A549 (cell line): Measurements from ENCODE around the gene SYCP2. TPM values are rescaled to one million over a fixed set of nuclear protein-coding genes. Genes with fewer than 3 reads are reported as not detected.

Source experiments
- ATAC-seq, 2 experiments: fragments of 200-7000 bp in 1 of 2; fragments of >200 bp in 1 of 2; cut with Nextera tagmentation in 1 of 2; cut with Tn5 transposase in 1 of 2; 3 replicates each; pipeline versions ENCODE4 v1.8.0 to v1.9.1; 2018 to 2020; ENCODE audit warnings: mild to moderate bottlenecking in 1 of 2, moderate library complexity in 1 of 2
- CTCF ChIA-PET: fragments of 300-600 bp; sonication (Branson Sonifier 250); formaldehyde crosslinking; extraction: SDS; loops from one replicate; lab custom pipeline; 2021; ENCODE audit warnings: antibody characterized with exemption, inconsistent platforms; lab: Yijun Ruan, JAX
- POLR2A ChIA-PET: fragments of 350-600 bp; formaldehyde crosslinking; extraction: SDS; loops from one replicate; lab custom pipeline; 2021; ENCODE audit warnings: antibody characterized with exemption, inconsistent platforms; lab: Yijun Ruan, JAX
- DNase-seq, 2 experiments: peaks; one replicate each; pipeline versions ENCODE4 v3.0.0 to v3.0.0-alpha.2; 2011 to 2016; ENCODE audit warnings: low read depth in 1 of 2, low spot score in 1 of 2
- FAIRE-seq: peaks from 2 replicates; lab custom pipeline; 2011; peaks lifted over from hg19 to GRCh38; lab: Jason Lieb, UNC
- H3K27ac ChIP-seq, 2 experiments: fragments of >200 bp; sonication (Bioruptor Twin); formaldehyde crosslinking; 3 replicates each; pipeline ENCODE4 v1.5.1; 2016 to 2017
- H3K4me1 ChIP-seq: fragments of >200 bp; sonication (Bioruptor Twin); formaldehyde crosslinking; 3 replicates; pipeline ENCODE4 v1.6.1; 2016
- H3K4me2 ChIP-seq: fragments of >200 bp; sonication (Bioruptor Twin); formaldehyde crosslinking; 3 replicates; pipeline ENCODE4 v1.6.1; 2016
- H3K4me3 ChIP-seq: fragments of >200 bp; sonication (Bioruptor Twin); formaldehyde crosslinking; 3 replicates; pipeline ENCODE4 v1.5.1; 2016
- H3K9me3 ChIP-seq: fragments of >200 bp; sonication (Bioruptor Twin); formaldehyde crosslinking; 3 replicates; pipeline ENCODE4 v1.6.1; 2016
- BHLHE40 ChIP-seq: IDR thresholded peaks from 2 replicates; pipeline ENCODE4 v1.6.1; 2012; ENCODE audit warnings: low read depth, low read length, inconsistent platforms
- CBX2 ChIP-seq: fragments of 200-600 bp; sonication (generic); IDR thresholded peaks from 2 replicates; pipeline ENCODE4 v1.6.1; 2016; ENCODE audit warnings: low read depth, mild to moderate bottlenecking, borderline replicate concordance
- CBX8 ChIP-seq: fragments of 200-600 bp; sonication (generic); IDR thresholded peaks from 2 replicates; pipeline ENCODE4 v1.6.1; 2016
- CEBPB ChIP-seq, 2 experiments: fragments of >200 bp in 1 of 2; sonication (Bioruptor Twin) in 1 of 2; formaldehyde crosslinking in 1 of 2; IDR thresholded peaks; 2 replicates each; pipeline ENCODE4 v1.6.1; 2012 to 2016
- CHD2 ChIP-seq: fragments of 150-350 bp; IDR thresholded peaks from 2 replicates; pipeline ENCODE4 v1.6.1; 2014; ENCODE audit warnings: low read length; ENCODE audit not compliant: partially characterized antibody
- EHF ChIP-seq: fragments of 250-450 bp; sonication (Bioruptor Pico); IDR thresholded peaks from 2 replicates; pipeline ENCODE4 v1.5.0; 2020; ENCODE audit warnings: mild to moderate bottlenecking
- EP300 ChIP-seq, 2 experiments: fragments of >200 bp; sonication (Bioruptor Twin); formaldehyde crosslinking; IDR thresholded peaks; 2 replicates in 1 of 2; 3 replicates in 1 of 2; pipeline ENCODE4 v1.6.1; 2016 to 2017
- ESRRA ChIP-seq: fragments of 150-350 bp; IDR thresholded peaks from 2 replicates; pipeline ENCODE4 v1.6.1; 2014; ENCODE audit warnings: mild to moderate bottlenecking, low read length, borderline replicate concordance
- HDAC2 ChIP-seq: fragments of 200-600 bp; sonication (generic); IDR thresholded peaks from 2 replicates; pipeline ENCODE4 v1.6.1; 2016
- HOXB13 ChIP-seq: fragments of 250-450 bp; sonication (Bioruptor Pico); IDR thresholded peaks from 2 replicates; pipeline ENCODE4 v1.5.0; 2020; ENCODE audit warnings: low read depth, mild to moderate bottlenecking, moderate library complexity
- JUN ChIP-seq, 2 experiments: fragments of >200 bp; sonication (Bioruptor Twin); formaldehyde crosslinking; IDR thresholded peaks; 2 replicates in 1 of 2; 3 replicates in 1 of 2; pipeline ENCODE4 v1.6.1; 2016 to 2017
- KDM5A ChIP-seq: fragments of 200-600 bp; sonication (generic); IDR thresholded peaks from 2 replicates; pipeline ENCODE4 v1.6.1; 2016; ENCODE audit warnings: antibody characterized with exemption, mild to moderate bottlenecking
- MAZ ChIP-seq: fragments of 150-350 bp; IDR thresholded peaks from 2 replicates; pipeline ENCODE4 v1.6.1; 2014; ENCODE audit warnings: antibody characterized with exemption, low read depth, low read length, borderline replicate concordance
- MYC ChIP-seq: IDR thresholded peaks from 2 replicates; pipeline ENCODE4 v1.6.1; 2012; ENCODE audit warnings: mild to moderate bottlenecking, inconsistent platforms, low read length, improper control_type of control experiment, borderline replicate concordance
- NPAS2 ChIP-seq: fragments of 250-450 bp; sonication (Bioruptor Pico); IDR thresholded peaks from 2 replicates; pipeline ENCODE4 v1.8.0; 2022; ENCODE audit warnings: mild to moderate bottlenecking, moderate library complexity, borderline replicate concordance
- PHF8 ChIP-seq: fragments of 200-600 bp; sonication (generic); IDR thresholded peaks from 2 replicates; pipeline ENCODE4 v1.6.1; 2016; ENCODE audit warnings: low read depth, mild to moderate bottlenecking, antibody characterized with exemption, moderate library complexity, borderline replicate concordance
- POLR2A ChIP-seq: IDR thresholded peaks from 2 replicates; pipeline ENCODE4 v1.6.1; 2012; ENCODE audit warnings: mild to moderate bottlenecking, low read length
- POLR2AphosphoS2 ChIP-seq: conservative IDR thresholded peaks from 2 replicates; pipeline ENCODE4 v1.6.1; 2012; ENCODE audit warnings: low read length, improper control_type of control experiment, inconsistent platforms
- RARB ChIP-seq: fragments of 250-450 bp; sonication (Bioruptor Pico); IDR thresholded peaks from 2 replicates; pipeline ENCODE4 v1.8.0; 2021; ENCODE audit warnings: mild to moderate bottlenecking, moderate library complexity
- RCOR1 ChIP-seq: fragments of 150-350 bp; IDR thresholded peaks from 2 replicates; pipeline ENCODE4 v1.6.1; 2014; ENCODE audit warnings: antibody characterized with exemption, low read length, low read depth
- RNF2 ChIP-seq: fragments of 200-600 bp; sonication (generic); IDR thresholded peaks from 2 replicates; pipeline ENCODE4 v1.6.1; 2016; ENCODE audit warnings: low read depth, mild to moderate bottlenecking, antibody characterized with exemption, moderate library complexity, borderline replicate concordance
- SMC3 ChIP-seq: fragments of >200 bp; sonication (Bioruptor Twin); formaldehyde crosslinking; IDR thresholded peaks from 3 replicates; pipeline ENCODE4 v1.6.1; 2018; ENCODE audit warnings: inconsistent platforms
- ZFP36 ChIP-seq: fragments of 450-650 bp; IDR thresholded peaks from 2 replicates; pipeline ENCODE4 v1.6.1; 2014; ENCODE audit warnings: borderline replicate concordance; ENCODE audit not compliant: partially characterized antibody
- WGBS: methylation state at CpG from one replicate; pipeline ENCODE4 v1.1.6; 2017; ENCODE audit errors: missing lambda C conversion rate; 5-methylcytosine and 5-hydroxymethylcytosine counted together
- polyA plus RNA-seq, 4 experiments: library from polyadenylated mRNA; depleted of rRNA in 3 of 4; stranded (reverse); fragments of >200 nt; fragmentation: RNase III in 1 of 4; extraction: RNeasy Plus Mini Kit Qiagen cat#74134 plus additional on column Dnase treatment in 1 of 4; gene quantifications; 2 replicates in 3 of 4; 3 replicates in 1 of 4; pipeline ENCODE4 v1.2.3, GENCODE V29; 2011 to 2017
- TF ChIP-seq, protein P1 (sequence below): fragments of >200 bp; sonication (Bioruptor Twin); formaldehyde crosslinking; IDR thresholded peaks from 2 replicates; pipeline ENCODE4 v1.6.1; 2016
- TF ChIP-seq, protein P2 (sequence below): fragments of 250-450 bp; sonication (Bioruptor Pico); IDR thresholded peaks from 2 replicates; pipeline ENCODE4 v1.5.0; 2020; ENCODE audit warnings: low read depth, mild to moderate bottlenecking, moderate library complexity
- TF ChIP-seq, protein P3 (sequence below): IDR thresholded peaks from 2 replicates; pipeline ENCODE4 v1.6.1; 2012; ENCODE audit warnings: low read depth, borderline replicate concordance

SYCP2 gene
- polyA plus RNA-seq, 2 of the 4 experiments (the other 2 are of a cell fraction) = 0.52 to 2.1 TPM

- no peak for DNase-seq
- H3K27ac ChIP-seq = peak overlapping the region in 1 of 2 experiments; percentile 30; a peak in 1 of 6 replicates
- H3K9me3 ChIP-seq = no peaks in the 10 kb centered on the region
- no peaks in the 10 kb centered on the region for H3K4me1 ChIP-seq
- H3K4me2 ChIP-seq = no peak overlapping the region
- no peak overlapping the region for H3K4me3 ChIP-seq
- no peak for FAIRE-seq
- POLR2A ChIA-PET = no interaction called here
- ATAC-seq = no peak; a peak in 1 of 6 replicates
- CTCF ChIA-PET = interaction anchor here (1.0 to 1.6 kb wide), 2 partner anchors 43 to 53 kb away, joined by 3 to 4 read pairs; no protein-coding TSS in a partner anchor
- 30% methylated on average over 8 of the region's 11 CpGs for WGBS
- no peak for TF ChIP-seq CBX2
- TF ChIP-seq, protein P1, sequence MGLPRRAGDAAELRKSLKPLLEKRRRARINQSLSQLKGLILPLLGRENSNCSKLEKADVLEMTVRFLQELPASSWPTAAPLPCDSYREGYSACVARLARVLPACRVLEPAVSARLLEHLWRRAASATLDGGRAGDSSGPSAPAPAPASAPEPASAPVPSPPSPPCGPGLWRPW = no peak
- TF ChIP-seq, protein P2, sequence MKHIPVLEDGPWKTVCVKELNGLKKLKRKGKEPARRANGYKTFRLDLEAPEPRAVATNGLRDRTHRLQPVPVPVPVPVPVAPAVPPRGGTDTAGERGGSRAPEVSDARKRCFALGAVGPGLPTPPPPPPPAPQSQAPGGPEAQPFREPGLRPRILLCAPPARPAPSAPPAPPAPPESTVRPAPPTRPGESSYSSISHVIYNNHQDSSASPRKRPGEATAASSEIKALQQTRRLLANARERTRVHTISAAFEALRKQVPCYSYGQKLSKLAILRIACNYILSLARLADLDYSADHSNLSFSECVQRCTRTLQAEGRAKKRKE (CRISPR knock-in tag) = no peak
- no peak for TF ChIP-seq POLR2AphosphoS2
- no peak for TF ChIP-seq CHD2
- TF ChIP-seq, protein P3, sequence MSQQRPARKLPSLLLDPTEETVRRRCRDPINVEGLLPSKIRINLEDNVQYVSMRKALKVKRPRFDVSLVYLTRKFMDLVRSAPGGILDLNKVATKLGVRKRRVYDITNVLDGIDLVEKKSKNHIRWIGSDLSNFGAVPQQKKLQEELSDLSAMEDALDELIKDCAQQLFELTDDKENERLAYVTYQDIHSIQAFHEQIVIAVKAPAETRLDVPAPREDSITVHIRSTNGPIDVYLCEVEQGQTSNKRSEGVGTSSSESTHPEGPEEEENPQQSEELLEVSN = no peak
- TF ChIP-seq KDM5A = no peak
These were observed 107.3 kb downstream of the SYCP2 start for GRCh38 chr20:59825944-59826759.

GRCh38 chr20:59825563-59825920 is 107.9 kb downstream of the SYCP2 start:
- ChIA-PET POLR2A (no interaction called here), CTCF (interaction anchor here (1.6 kb wide), 1 partner anchor 42 kb away, joined by 4 read pairs; no protein-coding TSS in a partner anchor)
- ATAC-seq (no peak), DNase-seq (no peak), FAIRE-seq (no peak)
- Histone ChIP-seq H3K4me3 (no peak overlapping the region), H3K27ac (peak overlapping the region in 1 of 2 experiments; percentile 30; a peak in 1 of 6 replicates), H3K4me2 (no peak overlapping the region), H3K4me1 (no peaks in the 10 kb centered on the region), H3K9me3 (no peaks in the 10 kb centered on the region)
- TF ChIP-seq POLR2A = no peak
- no peak for TF ChIP-seq PHF8
- no peak for TF ChIP-seq HOXB13 (CRISPR knock-in tag)
- no peak for TF ChIP-seq NPAS2 (CRISPR knock-in tag)
- no peak for TF ChIP-seq ESRRA
- no peak for TF ChIP-seq RNF2
- no peak for TF ChIP-seq HDAC2
- no peak for TF ChIP-seq MYC
- TF ChIP-seq EHF (CRISPR knock-in tag) = no peak
- TF ChIP-seq CEBPB (IDR thresholded peaks at IDR 0.05) = no peak
- WGBS = 42% methylated on average over 3 of the region's 4 CpGs

GRCh38 chr20:59824711-59825562 is 108.5 kb downstream of the SYCP2 start:
- 21% methylated on average over 6 of the region's 8 CpGs for WGBS
- Histone ChIP-seq H3K27ac (no peak overlapping the region; a peak in 1 of 6 replicates), H3K4me3 (no peak overlapping the region), H3K4me1 (no peaks in the 10 kb centered on the region), H3K4me2 (no peak overlapping the region), H3K9me3 (no peaks in the 10 kb centered on the region)
- ChIA-PET POLR2A (no interaction called here), CTCF (interaction anchor here (1.6 to 2.0 kb wide), 2 partner anchors 17 to 41 kb away, joined by 4 to 5 read pairs; no protein-coding TSS in a partner anchor)
- no peak for DNase-seq
- FAIRE-seq = no peak
- ATAC-seq = no peak
- no peak for TF ChIP-seq MAZ
- no peak for TF ChIP-seq ESRRA
- TF ChIP-seq BHLHE40 = no peak
- no peak for TF ChIP-seq RARB (CRISPR knock-in tag)
- no peak for TF ChIP-seq CBX8
- no peak for TF ChIP-seq ZFP36
- TF ChIP-seq JUN (IDR thresholded peaks at IDR 0.05) = no peak
- no peak for TF ChIP-seq RCOR1
- TF ChIP-seq, protein P1 = no peak
- no peak for TF ChIP-seq EP300 (IDR thresholded peaks at IDR 0.05)
- TF ChIP-seq SMC3 = no peak
- TF ChIP-seq MYC = no peak
- TF ChIP-seq POLR2AphosphoS2 = no peak
